Stimulated activated CD8-positive, alpha-beta memory T cell treated with anti-CD3 and anti-CD28 coated beads, Interleukin-7, amount 100 ng/mL, for 48 hours (primary cell): ENCODE results near the gene ERAP2.

Source experiments
- DNase-seq, 2 donors: peaks; one replicate each; pipeline ENCODE4 v3.0.0-alpha.2; 2020; ENCODE audit warnings: low read depth in 1 of 2; ENCODE audit errors: extremely low read depth in 1 of 2

Gene ERAP2

GRCh38 chr5:96931605-96932004, 55.3 kb downstream of the ERAP2 start:
- DNase-seq: no peak

- no peak for DNase-seq
These were observed 55.7 kb downstream of the ERAP2 start for GRCh38 chr5:96932026-96932425.

- no peak for DNase-seq
These were observed 57.7 kb downstream of the ERAP2 start for GRCh38 chr5:96933764-96934707.

- peak; percentile 87 to 93 for DNase-seq
These were observed 58.6 kb downstream of the ERAP2 start for GRCh38 chr5:96934708-96935558.

- DNase-seq: peak; percentile 93
These were observed 59.5 kb downstream of the ERAP2 start, which contains the start of gene LNPEP for GRCh38 chr5:96935559-96936430. Gene LNPEP, plus strand, starts transcription at chr5:96936080. Its CDS starts 76 bp downstream, at chr5:96936156.

GRCh38 chr5:96936431-96937320, 60.4 kb downstream of the ERAP2 start:
- DNase-seq: peak; percentile 32 to 46

GRCh38 chr5:96940586-96940985, 64.3 kb downstream of the ERAP2 start:
- DNase-seq: no peak

GRCh38 chr5:96941140-96941539, 64.8 kb downstream of the ERAP2 start:
- DNase-seq: no peak

- DNase-seq: no peak
These were observed 65.8 kb downstream of the ERAP2 start for GRCh38 chr5:96942078-96942477.

- DNase-seq: no peak
These were observed 66.6 kb downstream of the ERAP2 start for GRCh38 chr5:96942911-96943310.

GRCh38 chr5:96943799-96944198, 67.5 kb downstream of the ERAP2 start:
- no peak for DNase-seq

- no peak for DNase-seq
These were observed 69.0 kb downstream of the ERAP2 start for GRCh38 chr5:96945144-96945897.

GRCh38 chr5:96946381-96946780, 70.1 kb downstream of the ERAP2 start:
- DNase-seq: no peak

GRCh38 chr5:96952118-96952750, 75.9 kb downstream of the ERAP2 start:
- no peak for DNase-seq

GRCh38 chr5:96952974-96953730, 76.9 kb downstream of the ERAP2 start:
- no peak for DNase-seq

- peak in 1 of 2 donors; percentile 21 for DNase-seq
These were observed 81.2 kb downstream of the ERAP2 start for GRCh38 chr5:96957254-96958049.

- no peak for DNase-seq
These were observed 82.7 kb downstream of the ERAP2 start for GRCh38 chr5:96958977-96959376.
